Measurements from ENCODE around the gene SECISBP2L.

Gene SECISBP2L

GRCh38 chr15:49024840-49025239 is 21.4 kb downstream of the SECISBP2L start:
- intact Hi-C loops (cut with DNase I) = no loop called here
- DNase-seq = no peak

GRCh38 chr15:49023354-49023753 is 22.9 kb downstream of the SECISBP2L start:
- intact Hi-C loops (cut with DNase I) = no loop called here

DNA sequence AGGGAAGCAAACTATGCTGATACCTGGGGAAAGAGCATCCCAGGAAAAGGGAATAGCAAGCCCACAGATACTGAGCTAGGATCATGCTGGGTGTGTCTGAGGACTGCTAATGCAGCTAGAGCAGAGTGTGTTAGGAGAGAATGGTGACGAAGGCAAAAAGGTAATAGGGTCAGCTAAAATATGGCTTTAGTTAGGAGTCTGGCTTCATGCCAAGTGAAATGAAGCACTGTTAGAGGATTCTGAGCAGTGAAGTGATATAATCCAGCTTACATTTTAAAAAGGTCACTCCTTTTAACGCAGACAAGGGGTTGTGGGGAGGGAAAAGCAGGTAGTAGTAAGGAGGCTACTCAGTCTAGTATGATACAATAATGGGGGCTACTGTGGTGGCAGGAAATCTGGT is 30.4 kb downstream of the SECISBP2L start:
- no peak for DNase-seq
- intact Hi-C loops (cut with DNase I) = no loop called here

More at GRCh38 chr15:49023354-49023753, 22.9 kb downstream of the SECISBP2L start:
- no peak for DNase-seq

- DNase-seq = no peak
- intact Hi-C loops (cut with DNase I) = no loop called here
Observed at GRCh38 chr15:48999314-48999713, 46.9 kb downstream of the SECISBP2L start.

GRCh38 chr15:48996276-48996675 is 50.0 kb downstream of the SECISBP2L start:
- DNase-seq = no peak
- intact Hi-C loops (cut with DNase I) = no loop called here

DNA sequence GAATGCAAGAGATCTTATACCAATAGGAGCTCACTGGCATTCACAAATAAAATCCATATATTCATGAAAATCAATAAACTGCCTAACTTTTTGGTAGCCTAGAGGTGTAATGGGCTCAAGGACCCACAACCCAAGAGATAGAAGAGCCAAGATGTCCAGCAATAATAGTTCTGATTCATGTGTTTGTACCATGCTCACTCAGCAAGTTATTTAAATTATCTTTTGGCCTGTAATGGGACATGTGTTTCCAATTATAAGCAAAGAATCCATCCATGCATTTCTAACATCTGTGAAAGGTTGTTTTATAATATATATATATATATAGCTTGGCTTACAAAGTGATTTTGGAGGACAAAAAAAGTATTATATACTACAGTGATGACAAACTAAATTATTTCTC is 52.9 kb downstream of the SECISBP2L start:
- intact Hi-C loops (cut with DNase I) = no loop called here
- DNase-seq = no peak

GRCh38 chr15:48992545-48992944 is 53.7 kb downstream of the SECISBP2L start:
- intact Hi-C loops (cut with DNase I) = no loop called here

GRCh38 chr15:48992096-48992495 is 54.1 kb downstream of the SECISBP2L start:
- intact Hi-C loops (cut with DNase I) = no loop called here
- DNase-seq = peak in 2 of 10 donors; percentile 28 to 83

More at GRCh38 chr15:48992545-48992944, 53.7 kb downstream of the SECISBP2L start:
- DNase-seq = no peak

DNA sequence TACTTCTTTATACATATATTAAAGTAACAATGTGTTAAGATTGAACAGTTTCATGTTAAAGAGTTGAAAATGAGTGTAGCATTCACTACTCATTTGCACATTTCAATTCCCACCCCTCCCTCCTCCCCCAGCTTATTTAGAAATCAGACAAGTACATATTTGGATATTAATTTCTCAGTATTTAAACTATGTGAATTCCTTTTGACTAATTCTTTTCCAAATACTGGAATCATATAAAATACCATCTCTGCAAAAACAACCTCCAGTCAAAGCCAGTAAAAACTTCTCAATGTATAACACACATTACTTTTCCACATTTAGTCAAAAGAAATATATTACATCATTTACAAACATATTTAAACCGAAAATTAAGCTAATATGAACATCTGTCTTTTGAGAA is 57.1 kb downstream of the SECISBP2L start:
- intact Hi-C loops (cut with DNase I) = no loop called here
- no peak for DNase-seq

DNA sequence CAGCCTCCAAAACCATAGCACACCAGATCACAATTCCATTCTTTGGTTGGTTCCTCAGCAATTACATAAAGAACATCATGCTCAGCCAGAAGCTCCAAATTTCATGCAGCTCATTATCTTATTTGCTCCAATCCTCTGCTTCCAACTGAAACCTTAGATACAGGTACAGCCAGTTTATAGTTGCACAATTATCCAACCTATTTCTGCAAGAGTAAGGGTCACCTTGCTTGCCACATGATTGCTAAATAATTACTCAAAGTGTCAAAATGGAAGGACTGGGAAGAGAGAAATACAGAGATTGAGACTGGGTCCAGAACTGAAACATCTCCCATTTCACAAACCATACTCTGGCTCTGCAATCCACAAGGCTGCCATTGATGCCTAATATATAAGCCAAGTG is 59.1 kb downstream of the SECISBP2L start:
- DNase-seq = no peak
- intact Hi-C loops (cut with DNase I) = no loop called here

GRCh38 chr15:48986240-48986639 is 60.0 kb downstream of the SECISBP2L start:
- no peak for DNase-seq
- intact Hi-C loops (cut with DNase I) = no loop called here

- no peak for DNase-seq
- intact Hi-C loops (cut with DNase I) = no loop called here
Observed at GRCh38 chr15:48985516-48985915, 60.7 kb downstream of the SECISBP2L start.

DNA sequence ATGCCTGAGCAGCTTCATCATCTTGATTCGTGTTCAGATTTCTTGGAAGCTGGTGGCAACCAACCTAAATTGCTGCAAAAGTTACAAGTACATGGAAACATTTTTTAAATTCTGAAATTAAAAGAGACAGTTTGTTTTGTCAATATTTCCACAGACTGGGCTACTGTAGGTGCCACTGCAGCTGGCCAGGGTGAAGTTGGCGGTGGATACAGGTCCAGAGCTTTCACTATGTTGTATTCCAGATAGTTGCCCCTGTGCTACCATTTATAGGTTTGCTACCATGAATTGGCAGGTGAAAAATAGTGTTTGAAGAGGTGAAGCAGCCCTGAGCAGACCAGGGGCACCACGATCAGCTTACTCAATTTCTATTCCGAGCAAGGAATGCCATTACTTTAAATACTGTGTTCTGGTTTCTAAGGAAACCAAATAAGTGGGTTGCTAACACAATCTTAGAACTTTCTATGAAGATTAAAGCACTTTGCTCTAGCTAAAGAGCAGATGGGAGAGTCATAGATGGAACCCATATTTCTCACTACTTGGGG is 61.4 kb downstream of the SECISBP2L start:
- DNase-seq = peak in 1 of 10 donors; percentile 72
- intact Hi-C loops (cut with DNase I) = no loop called here

DNA sequence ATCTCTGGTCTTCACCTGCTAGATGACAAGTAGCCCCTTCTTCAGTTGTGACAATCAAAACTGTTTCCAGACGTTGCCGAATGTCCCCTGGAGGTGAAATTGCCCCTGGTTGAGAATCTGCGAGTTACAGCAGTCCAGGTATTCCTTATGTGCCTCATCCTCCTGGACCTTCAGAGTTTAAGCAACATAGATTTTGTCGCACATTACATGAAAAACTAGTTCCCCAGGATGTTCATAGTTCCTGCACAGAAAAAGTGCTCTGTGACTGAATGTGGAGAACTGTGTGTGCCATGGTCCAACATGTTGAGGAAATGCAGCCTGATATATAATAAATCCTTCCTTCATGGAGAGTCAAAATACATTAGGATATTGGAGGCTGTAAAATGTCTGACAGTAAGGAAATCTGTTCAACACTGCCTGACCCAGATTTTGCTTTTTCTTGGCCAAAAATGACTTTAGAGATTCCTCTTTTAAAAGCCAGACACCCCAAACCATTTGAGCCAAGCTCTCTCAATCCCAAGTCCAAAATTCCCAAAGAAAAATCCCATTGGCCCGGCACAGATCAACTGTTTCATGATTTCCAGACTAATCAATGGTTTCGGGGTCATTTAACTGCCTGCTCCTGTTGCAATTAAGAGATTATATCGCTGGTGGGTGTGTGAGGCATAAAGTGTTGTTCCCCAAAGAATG is 62.1 kb downstream of the SECISBP2L start:
- no peak for DNase-seq
- intact Hi-C loops (cut with DNase I) = no loop called here

DNA sequence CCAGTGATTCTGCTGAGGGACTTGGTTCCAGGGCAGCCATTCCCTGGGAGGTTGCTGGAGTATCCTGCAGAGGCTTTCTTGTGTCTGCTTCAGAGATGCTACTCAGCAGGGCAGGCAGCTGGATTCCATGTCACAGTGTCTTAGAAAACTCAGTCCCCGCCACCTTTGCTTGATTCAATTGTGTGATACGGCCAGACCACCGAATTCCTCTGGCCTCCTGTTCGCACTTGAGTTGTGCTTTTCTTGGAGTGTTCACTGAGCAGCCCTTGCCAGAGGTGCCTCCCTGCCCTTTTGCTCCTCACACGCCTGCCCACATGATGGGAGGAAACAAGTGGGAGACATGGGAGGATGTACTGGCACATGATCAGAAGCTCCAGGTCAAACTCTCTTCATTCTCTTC is 62.9 kb downstream of the SECISBP2L start:
- intact Hi-C loops (cut with DNase I) = no loop called here
- DNase-seq = no peak

GRCh38 chr15:48981941-48982340 is 64.3 kb downstream of the SECISBP2L start:
- intact Hi-C loops (cut with DNase I) = no loop called here
- DNase-seq = no peak

GRCh38 chr15:48978638-48979037 is 67.6 kb downstream of the SECISBP2L start:
- intact Hi-C loops (cut with DNase I) = no loop called here
- DNase-seq = no peak

DNA sequence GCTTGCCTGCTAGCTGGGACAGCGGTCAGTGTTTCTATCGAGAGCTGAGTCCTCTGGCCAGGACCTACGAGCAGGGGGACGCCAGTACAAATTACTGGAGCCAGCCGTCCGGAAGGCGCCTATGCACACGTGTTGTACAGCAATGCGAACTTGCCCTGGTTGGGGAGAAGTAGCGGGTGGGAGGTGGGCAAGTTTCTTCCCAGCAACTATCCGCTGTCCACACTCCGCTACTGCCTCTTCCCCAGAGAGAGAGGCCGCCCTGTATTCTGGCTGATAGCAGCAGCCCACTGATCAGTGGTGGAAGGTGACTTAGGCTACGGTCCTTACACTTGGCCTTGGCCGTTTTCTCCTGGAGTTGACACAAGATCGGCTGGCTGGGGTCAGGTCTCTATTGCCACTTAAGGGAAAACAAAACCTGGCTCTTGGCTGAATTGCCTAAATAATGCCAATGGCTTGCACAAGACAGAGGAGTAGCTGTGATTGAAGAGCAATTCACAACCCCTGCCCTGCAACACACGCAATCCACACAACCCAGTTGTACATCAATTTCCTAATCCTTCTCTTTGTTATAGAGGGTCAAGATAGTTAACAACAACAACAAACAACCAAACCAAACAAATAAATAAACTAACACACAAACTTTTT is 69.7 kb downstream of the SECISBP2L start:
- intact Hi-C loops (cut with DNase I) = loop anchor here (2.0 kb wide), 1 partner anchor 70 kb away; the partner anchor contains the start of gene SECISBP2L
- DNase-seq = peak in 5 of 10 donors; percentile 23 to 86 (median 45)

DNA sequence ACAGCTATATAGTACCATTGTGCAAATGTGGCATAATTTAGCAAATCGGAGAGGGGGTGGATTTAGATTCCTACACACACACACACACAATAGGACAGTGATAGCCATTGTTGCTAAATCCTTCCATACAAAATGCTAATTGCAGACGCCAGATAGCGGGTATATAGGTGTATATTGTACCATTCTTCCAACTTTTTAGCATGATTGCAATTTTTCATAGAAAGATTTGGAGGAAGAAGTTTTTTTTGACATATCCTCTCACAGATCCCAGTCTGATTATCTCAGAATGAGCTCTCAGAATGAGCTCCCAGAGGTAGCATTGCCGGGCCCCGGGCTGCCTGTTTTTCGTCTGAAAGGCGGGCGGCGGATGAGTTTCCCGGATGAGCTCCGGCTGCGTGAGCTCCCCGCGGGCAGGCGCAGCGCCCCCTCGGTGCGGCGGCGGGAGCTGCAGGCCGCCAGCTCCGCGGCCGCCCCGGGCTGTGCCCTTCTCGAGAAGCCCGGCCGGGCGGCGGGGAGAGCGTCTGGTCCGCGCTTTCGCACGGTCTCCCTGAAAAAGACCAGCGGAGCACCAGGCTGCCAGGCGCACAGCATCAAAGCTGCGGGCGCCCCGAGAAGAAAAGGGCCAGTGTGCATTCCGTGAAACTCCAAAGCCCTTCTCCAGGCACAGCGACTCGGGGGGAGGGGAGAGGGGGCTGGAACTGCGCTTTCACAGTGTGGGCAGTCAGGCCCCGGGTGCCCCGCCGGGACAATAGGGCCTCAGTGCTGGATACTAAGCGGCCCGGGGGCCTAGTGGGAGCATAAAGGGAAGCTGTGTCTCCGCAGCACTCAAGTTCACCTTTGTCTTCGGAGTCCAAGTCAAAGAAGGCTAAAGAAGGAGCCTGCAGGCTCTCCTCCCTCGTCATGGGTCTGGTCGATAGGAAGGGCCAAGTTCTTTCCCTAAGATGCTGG is 70.5 kb downstream of the SECISBP2L start:
- intact Hi-C loops (cut with DNase I) = loop anchor here (2.0 kb wide), 1 partner anchor 71 kb away; the partner anchor contains the start of gene SECISBP2L
- DNase-seq = peak; percentile 77 to 98 (median 87)

GRCh38 chr15:48974882-48975281 is 71.4 kb downstream of the SECISBP2L start:
- peak in 2 of 10 donors; percentile 15 to 23 for DNase-seq
- intact Hi-C loops (cut with DNase I) = no loop called here

Measured in posterior cingulate gyrus (tissue), 11 donors.